Cardiac muscle cell (in vitro differentiated cells and primary cell): ENCODE measurements around the gene TNNI2. TPM values are rescaled to one million over a fixed set of nuclear protein-coding genes. Genes with fewer than 3 reads are reported as not detected.

Source experiments
- DNase-seq, 2 donors: peaks; one replicate each; pipeline versions ENCODE4 v3.0.0 to v3.0.0-alpha.2; 2010 to 2017; ENCODE audit warnings: low read depth in 1 of 2, low spot score in 1 of 2
- H3K27ac ChIP-seq: fragments of 200-600 bp; sonication (generic); 2 replicates; pipeline ENCODE4 v1.5.1; 2016
- H3K27me3 ChIP-seq: fragments of 200-600 bp; sonication (generic); 2 replicates; pipeline ENCODE4 v1.6.0; 2016; ENCODE audit warnings: control low read depth
- H3K36me3 ChIP-seq: fragments of 200-600 bp; sonication (generic); 2 replicates; pipeline ENCODE4 v1.5.1; 2016; ENCODE audit warnings: control low read depth
- H3K4me1 ChIP-seq: fragments of 200-600 bp; sonication (generic); 2 replicates; pipeline ENCODE4 v1.8.1; 2017; ENCODE audit warnings: low read depth, mild to moderate bottlenecking, mixed run types
- H3K4me3 ChIP-seq: fragments of 200-600 bp; sonication (generic); 2 replicates; pipeline ENCODE4 v1.5.1; 2016; ENCODE audit warnings: mild to moderate bottlenecking
- H3K9me3 ChIP-seq: fragments of 200-600 bp; sonication (generic); 2 replicates; pipeline ENCODE4 v1.5.1; 2017; ENCODE audit warnings: low read depth, mild to moderate bottlenecking, control low read depth
- polyA plus RNA-seq: library from polyadenylated mRNA; unstranded; fragments of >200 nt; fragmentation: Nextera tagmentation; extraction: Ambion mirVana; gene quantifications from 2 replicates; pipeline ENCODE4 v1.2.1, GENCODE V29; 2016
- total RNA-seq: library from RNA; depleted of rRNA; stranded (reverse); fragments of >200 nt; gene quantifications from 2 replicates; pipeline ENCODE4 v1.2.3, GENCODE V29; 2016
- TF ChIP-seq, protein P1 (sequence below): IDR thresholded peaks from 2 replicates; pipeline ENCODE4 v1.5.1; 2012; ENCODE audit warnings: low read depth, mild to moderate bottlenecking, low read length

The TNNI2 gene
- total and polyA plus RNA-seq, 2 experiments from 2014 or later = 2.5 to 3.9 TPM

DNA sequence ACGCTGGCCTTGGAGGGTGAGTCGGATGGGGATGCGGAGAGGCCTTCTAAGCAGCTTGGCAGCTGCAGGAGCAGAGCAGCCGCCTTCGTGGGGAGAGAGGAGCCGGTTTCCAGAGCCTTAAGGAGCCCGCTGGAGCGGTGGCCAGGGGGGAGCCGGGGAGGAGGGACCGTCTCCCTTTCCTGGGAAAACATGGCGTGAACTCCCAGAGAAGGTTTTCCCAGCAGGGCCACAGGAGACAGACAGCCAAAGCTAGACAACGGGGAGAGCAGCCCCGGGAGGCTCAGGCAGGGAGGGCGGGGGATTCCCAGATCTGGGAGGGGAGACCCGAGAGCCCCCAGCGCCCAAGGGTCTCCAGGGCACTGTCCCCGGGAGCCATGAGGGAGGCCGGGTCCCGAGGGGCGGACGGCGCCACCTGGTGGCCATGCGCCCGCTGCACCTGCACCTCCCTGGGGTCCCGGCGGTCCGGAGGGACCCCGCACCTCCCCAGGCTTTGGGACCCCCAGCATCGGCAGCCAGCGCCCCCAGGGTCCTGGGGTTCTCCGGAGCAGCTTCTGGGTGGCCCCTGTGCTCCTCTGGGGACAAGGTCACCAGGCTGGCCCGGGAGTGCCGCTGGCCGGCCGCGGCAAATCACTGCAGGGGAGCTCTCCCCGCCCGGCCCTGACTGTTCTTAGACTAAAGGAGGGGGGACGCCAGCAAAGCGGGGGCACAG lies 6.4 kb upstream of the TNNI2 start:
- no peak overlapping the region for H3K4me3 ChIP-seq

DNA sequence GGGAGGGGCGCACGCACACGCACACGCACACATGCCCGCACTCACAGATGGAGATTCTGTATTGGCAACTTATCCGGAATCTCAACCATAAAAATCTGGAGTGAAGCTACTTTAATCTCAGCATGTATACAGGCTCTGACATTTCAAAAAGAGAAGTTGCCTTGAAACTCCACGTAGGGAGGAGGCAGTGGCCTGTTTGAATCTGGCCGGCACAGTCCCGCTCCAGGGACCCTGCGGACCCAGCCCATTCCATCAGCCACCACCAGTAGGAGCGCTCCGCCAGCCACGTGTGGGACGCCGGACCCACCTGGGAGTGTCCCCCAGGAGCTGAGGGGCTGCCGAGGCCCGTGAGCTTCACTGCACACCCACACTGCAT lies 5.9 kb upstream of the TNNI2 start:
- Histone ChIP-seq H3K4me3 (no peak overlapping the region), H3K4me1 (peaks cover 1% of the 10 kb centered on the region), H3K27ac (no peak overlapping the region), H3K27me3 (no peaks in the 10 kb centered on the region), H3K9me3 (no peaks in the 10 kb centered on the region), H3K36me3 (no peaks in the 10 kb centered on the region)
- no peak for DNase-seq
- TF ChIP-seq, protein P1, sequence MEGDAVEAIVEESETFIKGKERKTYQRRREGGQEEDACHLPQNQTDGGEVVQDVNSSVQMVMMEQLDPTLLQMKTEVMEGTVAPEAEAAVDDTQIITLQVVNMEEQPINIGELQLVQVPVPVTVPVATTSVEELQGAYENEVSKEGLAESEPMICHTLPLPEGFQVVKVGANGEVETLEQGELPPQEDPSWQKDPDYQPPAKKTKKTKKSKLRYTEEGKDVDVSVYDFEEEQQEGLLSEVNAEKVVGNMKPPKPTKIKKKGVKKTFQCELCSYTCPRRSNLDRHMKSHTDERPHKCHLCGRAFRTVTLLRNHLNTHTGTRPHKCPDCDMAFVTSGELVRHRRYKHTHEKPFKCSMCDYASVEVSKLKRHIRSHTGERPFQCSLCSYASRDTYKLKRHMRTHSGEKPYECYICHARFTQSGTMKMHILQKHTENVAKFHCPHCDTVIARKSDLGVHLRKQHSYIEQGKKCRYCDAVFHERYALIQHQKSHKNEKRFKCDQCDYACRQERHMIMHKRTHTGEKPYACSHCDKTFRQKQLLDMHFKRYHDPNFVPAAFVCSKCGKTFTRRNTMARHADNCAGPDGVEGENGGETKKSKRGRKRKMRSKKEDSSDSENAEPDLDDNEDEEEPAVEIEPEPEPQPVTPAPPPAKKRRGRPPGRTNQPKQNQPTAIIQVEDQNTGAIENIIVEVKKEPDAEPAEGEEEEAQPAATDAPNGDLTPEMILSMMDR = no peak

More for the DNA sequence above, 6.4 kb upstream of the TNNI2 start:
- Histone ChIP-seq H3K27me3 (no peaks in the 10 kb centered on the region), H3K4me1 (no peaks in the 10 kb centered on the region), H3K9me3 (no peaks in the 10 kb centered on the region), H3K36me3 (no peaks in the 10 kb centered on the region), H3K27ac (no peak overlapping the region)
- TF ChIP-seq, protein P1 = peak; percentile 93
- DNase-seq = peak; percentile 35 to 73

- peaks cover 12% of the 10 kb centered on the region for H3K4me1 ChIP-seq
- no peak overlapping the region for H3K4me3 ChIP-seq
- H3K9me3 ChIP-seq = no peaks in the 10 kb centered on the region
- TF ChIP-seq, protein P1 = no peak
- H3K27ac ChIP-seq = no peak overlapping the region
- no peak for DNase-seq
- no peaks in the 10 kb centered on the region for H3K27me3 ChIP-seq
- no peaks in the 10 kb centered on the region for H3K36me3 ChIP-seq
Measured at GRCh38 chr11:1834062-1834610, 4.6 kb upstream of the TNNI2 start.

- no peak for DNase-seq
- peaks cover 15% of the 10 kb centered on the region for H3K4me1 ChIP-seq
- H3K36me3 ChIP-seq = no peaks in the 10 kb centered on the region
- H3K9me3 ChIP-seq = no peaks in the 10 kb centered on the region
- no peak within 1 kb of the TSS for H3K4me3 ChIP-seq
- H3K27ac ChIP-seq = no peak within 1 kb of the TSS
- no peaks in the 10 kb centered on the region for H3K27me3 ChIP-seq
- TF ChIP-seq, protein P1 = no peak
Measured at GRCh38 chr11:1834779-1835670, 3.8 kb upstream of the TNNI2 start, which contains the start of gene SYT8. SYT8 (plus strand) TSS chr11:1834990; CDS start chr11:1835106, 116 bp downstream.

DNA sequence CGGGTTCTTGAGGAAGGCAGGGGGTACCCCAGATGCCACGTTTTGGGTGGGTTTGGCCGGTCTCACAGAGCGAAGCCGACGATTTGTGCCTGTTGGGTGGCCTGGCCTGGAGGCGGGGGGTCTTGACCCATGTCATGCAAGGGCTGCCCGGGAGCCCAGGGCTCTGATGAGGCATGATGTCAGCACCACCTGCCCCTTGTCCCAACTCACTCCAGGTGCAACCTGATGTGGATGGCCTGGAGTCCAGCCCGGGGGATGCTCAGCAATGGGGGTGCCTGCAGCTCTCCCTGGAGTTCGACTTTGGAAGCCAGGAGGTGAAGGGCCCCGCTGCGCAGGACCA lies 3.1 kb upstream of the TNNI2 start:
- Histone ChIP-seq H3K4me3 (no peak overlapping the region), H3K4me1 (peaks cover 15% of the 10 kb centered on the region), H3K27ac (no peak overlapping the region), H3K9me3 (no peaks in the 10 kb centered on the region), H3K36me3 (no peaks in the 10 kb centered on the region), H3K27me3 (no peaks in the 10 kb centered on the region)
- no peak for DNase-seq
- TF ChIP-seq, protein P1 = no peak
